ENCODE measurements around the gene ADAMTS9.

ADAMTS9 gene

DNA sequence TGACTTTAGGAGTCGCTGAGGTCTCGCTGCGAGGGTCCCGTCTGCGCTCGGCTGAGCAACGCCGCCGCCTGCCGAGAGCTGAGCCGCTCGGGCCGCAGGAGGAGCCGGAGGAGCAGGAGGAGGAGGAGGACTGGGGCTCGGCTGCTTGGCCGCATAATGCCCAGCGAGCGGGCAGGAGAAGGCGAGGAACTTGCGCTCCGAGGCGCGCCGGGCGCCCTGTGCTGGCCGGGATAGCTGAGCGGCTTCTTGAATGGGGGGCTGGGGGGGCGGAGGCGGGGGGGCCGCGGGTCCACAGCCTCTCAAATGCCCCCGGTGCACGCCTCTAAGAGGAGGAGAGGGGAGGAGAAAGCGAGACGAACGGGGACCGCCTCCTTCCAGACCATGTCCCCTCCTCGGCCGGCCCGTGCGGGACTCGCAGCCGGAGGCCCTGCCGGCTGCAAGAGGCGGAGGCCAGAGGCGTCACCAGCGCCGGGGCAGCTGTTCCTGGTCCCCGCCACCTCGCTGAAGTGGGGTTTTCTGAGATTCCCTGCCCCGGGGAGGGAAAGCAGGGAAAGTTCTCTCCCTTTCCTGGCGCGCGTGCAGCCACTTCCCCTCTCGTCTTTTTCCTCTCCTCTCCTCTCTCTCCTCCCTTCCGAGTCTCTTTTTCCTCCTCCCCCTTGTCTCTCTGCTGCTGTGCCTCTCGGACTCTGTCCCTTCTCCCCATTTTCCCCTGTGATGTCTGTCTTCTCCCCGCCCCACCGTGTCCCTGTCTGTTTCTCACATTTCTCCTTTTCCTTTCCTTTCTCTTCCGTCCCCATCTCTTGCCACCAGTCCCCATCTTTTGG is at the start of gene ADAMTS9:
Gene ADAMTS9, minus strand, starts transcription at position 220 of the 824 bp plus-strand sequence. CDS start 343 bp downstream, outside the sequence.
- H3K4me3 ChIP-seq (ENCODE audit: low read length), result peak within 1 kb of the TSS; percentile 28
- peak; percentile 37 for DNase-seq (ENCODE audit: low read depth)

GRCh38 chr3:64732576-64732975 is 44.8 kb upstream of the ADAMTS9 start:
- no peak for DNase-seq (ENCODE audit: low read depth)
- TF ChIP-seq, protein P1, sequence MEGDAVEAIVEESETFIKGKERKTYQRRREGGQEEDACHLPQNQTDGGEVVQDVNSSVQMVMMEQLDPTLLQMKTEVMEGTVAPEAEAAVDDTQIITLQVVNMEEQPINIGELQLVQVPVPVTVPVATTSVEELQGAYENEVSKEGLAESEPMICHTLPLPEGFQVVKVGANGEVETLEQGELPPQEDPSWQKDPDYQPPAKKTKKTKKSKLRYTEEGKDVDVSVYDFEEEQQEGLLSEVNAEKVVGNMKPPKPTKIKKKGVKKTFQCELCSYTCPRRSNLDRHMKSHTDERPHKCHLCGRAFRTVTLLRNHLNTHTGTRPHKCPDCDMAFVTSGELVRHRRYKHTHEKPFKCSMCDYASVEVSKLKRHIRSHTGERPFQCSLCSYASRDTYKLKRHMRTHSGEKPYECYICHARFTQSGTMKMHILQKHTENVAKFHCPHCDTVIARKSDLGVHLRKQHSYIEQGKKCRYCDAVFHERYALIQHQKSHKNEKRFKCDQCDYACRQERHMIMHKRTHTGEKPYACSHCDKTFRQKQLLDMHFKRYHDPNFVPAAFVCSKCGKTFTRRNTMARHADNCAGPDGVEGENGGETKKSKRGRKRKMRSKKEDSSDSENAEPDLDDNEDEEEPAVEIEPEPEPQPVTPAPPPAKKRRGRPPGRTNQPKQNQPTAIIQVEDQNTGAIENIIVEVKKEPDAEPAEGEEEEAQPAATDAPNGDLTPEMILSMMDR (IDR thresholded peaks at IDR 0.05; ENCODE audit: insufficient read depth, low read depth, low read length, missing control alignments), result no peak

More for the DNA sequence above, at the start of gene ADAMTS9:
- TF ChIP-seq, protein P1 (IDR thresholded peaks at IDR 0.05; ENCODE audit: insufficient read depth, low read depth, low read length, missing control alignments), result no peak

DNA sequence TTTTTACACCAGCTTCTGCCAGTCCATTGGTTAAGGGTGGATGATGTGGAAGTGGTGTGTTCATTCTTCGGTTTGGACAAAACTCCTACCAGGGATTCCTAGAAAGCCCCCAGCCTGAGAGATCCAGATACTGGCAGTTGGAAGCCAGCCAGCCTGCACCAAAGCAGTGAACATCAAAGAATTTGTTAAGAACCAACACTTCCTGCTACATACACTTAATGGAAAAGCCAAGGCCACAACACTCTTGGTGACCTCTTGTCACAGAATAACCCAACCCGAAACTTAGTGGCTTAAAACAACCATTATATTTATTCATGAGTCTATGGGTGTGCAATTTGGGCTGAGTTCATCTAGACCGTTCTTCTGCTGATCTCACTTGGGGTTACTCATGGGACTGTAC is 42.9 kb upstream of the ADAMTS9 start:
- DNase-seq (ENCODE audit: low read depth), result no peak
- TF ChIP-seq, protein P1 (IDR thresholded peaks at IDR 0.05; ENCODE audit: insufficient read depth, low read depth, low read length, missing control alignments), result no peak
- H3K4me3 ChIP-seq (ENCODE audit: low read length), result no peak overlapping the region

More at GRCh38 chr3:64732576-64732975, 44.8 kb upstream of the ADAMTS9 start:
- H3K4me3 ChIP-seq (ENCODE audit: low read length), result no peak overlapping the region

DNA sequence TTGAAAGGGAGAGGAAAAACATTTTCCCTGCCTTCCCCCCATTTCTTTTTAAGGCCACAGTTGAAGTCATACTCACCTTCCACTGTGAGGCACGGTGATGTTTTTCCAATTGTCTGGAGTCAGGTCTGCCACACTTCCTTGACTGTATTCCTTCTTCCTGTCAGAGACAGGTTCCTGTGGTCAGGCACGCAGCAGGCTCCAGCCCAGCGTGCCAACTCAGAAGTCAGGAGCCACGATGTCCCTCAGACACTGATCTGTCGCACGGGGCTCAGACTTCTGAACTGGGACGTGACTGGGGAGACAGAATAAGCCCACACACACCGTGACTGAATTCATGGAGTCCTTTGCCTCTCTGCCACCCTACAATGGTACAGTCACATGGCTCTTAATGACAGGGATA is 41.2 kb upstream of the ADAMTS9 start:
- no peak for DNase-seq (ENCODE audit: low read depth)
- TF ChIP-seq, protein P1 (IDR thresholded peaks at IDR 0.05; ENCODE audit: insufficient read depth, low read depth, low read length, missing control alignments), result no peak
- no peak overlapping the region for H3K4me3 ChIP-seq (ENCODE audit: low read length)

- TF ChIP-seq, protein P1 (IDR thresholded peaks at IDR 0.05; ENCODE audit: insufficient read depth, low read depth, low read length, missing control alignments), result no peak
Observed at GRCh38 chr3:64728428-64728827, 40.6 kb upstream of the ADAMTS9 start.

DNA sequence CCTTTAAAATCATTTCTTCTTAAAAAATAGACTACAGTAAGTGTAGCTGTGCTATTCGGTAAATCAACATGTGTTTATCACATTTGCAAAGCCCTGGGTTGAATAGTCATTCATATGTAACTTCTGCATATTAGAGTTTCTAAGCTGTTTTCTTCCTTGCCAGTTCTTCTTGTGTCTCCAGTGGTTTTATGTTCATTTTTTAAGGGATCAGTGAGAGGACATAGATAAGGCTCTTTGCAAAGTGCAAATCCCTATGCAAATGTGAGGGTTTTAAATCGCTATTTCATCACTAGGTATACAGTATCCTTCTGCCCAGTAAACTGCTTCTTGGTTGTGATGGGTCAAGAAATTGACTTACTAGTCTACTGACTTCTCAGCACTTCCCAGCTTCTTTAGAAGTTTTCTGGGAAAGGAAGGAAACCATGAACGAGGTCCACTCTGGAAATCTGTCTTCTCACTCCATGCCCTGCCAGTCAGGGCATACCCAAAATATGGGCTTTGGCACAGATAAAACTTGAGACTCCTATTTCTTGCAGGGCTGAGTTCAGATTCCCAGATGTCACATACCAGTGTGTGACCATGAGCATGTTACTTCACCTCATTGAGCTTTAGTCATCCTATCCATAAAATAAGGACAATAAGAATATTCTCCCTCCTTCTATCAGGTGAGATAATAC is 38.8 kb upstream of the ADAMTS9 start:
- TF ChIP-seq, protein P1 (IDR thresholded peaks at IDR 0.05; ENCODE audit: insufficient read depth, low read depth, low read length, missing control alignments), result no peak
- DNase-seq (ENCODE audit: low read depth), result no peak

More at GRCh38 chr3:64728428-64728827, 40.6 kb upstream of the ADAMTS9 start:
- no peak overlapping the region for H3K4me3 ChIP-seq (ENCODE audit: low read length)
- no peak for DNase-seq (ENCODE audit: low read depth)

More for the DNA sequence above, 38.8 kb upstream of the ADAMTS9 start:
- H3K4me3 ChIP-seq (ENCODE audit: low read length), result no peak overlapping the region

Data from epithelial cell of esophagus (primary cell).